ENCODE measurements around the gene SLC47A1. TPM values are rescaled to one million over a fixed set of nuclear protein-coding genes. Genes with fewer than 3 reads are reported as not detected.

Gene SLC47A1
- total and polyA plus RNA-seq, 2 of the 13 experiments (the other 11 are each of a cell fraction or from before 2014, with no cell fraction given) = 42.1 to 67.5 TPM

- TF ChIP-seq HIC2 (CRISPR knock-in tag; IDR thresholded peaks at IDR 0.05; ENCODE audit: low read depth) = 0 out of 2 replicates have a peak, but pooled peaks have one; percentile 12
- TF ChIP-seq GPN1 (CRISPR knock-in tag; IDR thresholded peaks at IDR 0.05; ENCODE audit: borderline replicate concordance) = no peak
- no peak for TF ChIP-seq JUND (CRISPR knock-in tag; IDR thresholded peaks at IDR 0.05)
- TF ChIP-seq, protein P1, sequence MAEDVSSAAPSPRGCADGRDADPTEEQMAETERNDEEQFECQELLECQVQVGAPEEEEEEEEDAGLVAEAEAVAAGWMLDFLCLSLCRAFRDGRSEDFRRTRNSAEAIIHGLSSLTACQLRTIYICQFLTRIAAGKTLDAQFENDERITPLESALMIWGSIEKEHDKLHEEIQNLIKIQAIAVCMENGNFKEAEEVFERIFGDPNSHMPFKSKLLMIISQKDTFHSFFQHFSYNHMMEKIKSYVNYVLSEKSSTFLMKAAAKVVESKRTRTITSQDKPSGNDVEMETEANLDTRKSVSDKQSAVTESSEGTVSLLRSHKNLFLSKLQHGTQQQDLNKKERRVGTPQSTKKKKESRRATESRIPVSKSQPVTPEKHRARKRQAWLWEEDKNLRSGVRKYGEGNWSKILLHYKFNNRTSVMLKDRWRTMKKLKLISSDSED (CRISPR knock-in tag; IDR thresholded peaks at IDR 0.05) = no peak
- TF ChIP-seq ZNF713 (CRISPR knock-in tag; IDR thresholded peaks at IDR 0.05) = 0 out of 2 replicates have a peak, but pooled peaks have one; percentile 71
- TF ChIP-seq NR2F1 (CRISPR knock-in tag; IDR thresholded peaks at IDR 0.05) = no peak
- no peak for TF ChIP-seq ZNF841 (CRISPR knock-in tag; IDR thresholded peaks at IDR 0.05; ENCODE audit: borderline replicate concordance)
- TF ChIP-seq ZBTB20 (CRISPR knock-in tag; IDR thresholded peaks at IDR 0.05; ENCODE audit: borderline replicate concordance, low read depth) = 0 out of 2 replicates have a peak, but pooled peaks have one; percentile 7
- TF ChIP-seq NONO (IDR thresholded peaks at IDR 0.05) = no peak
- peak; percentile 59; the same call in 1 of the 2 replicates for TF ChIP-seq NONO (CRISPR knock-in tag; conservative IDR thresholded peaks at IDR 0.05)
- TF ChIP-seq HNF4G (IDR thresholded peaks at IDR 0.05; ENCODE audit: borderline replicate concordance, low read depth, low read length) = 0 out of 2 replicates have a peak, but pooled peaks have one; percentile 60
- no peak for TF ChIP-seq HNF4G (CRISPR knock-in tag; IDR thresholded peaks at IDR 0.05; ENCODE audit: borderline replicate concordance, low read depth)
- 0 out of 2 replicates have a peak, but pooled peaks have one; percentile 16 for TF ChIP-seq NFKB2 (CRISPR knock-in tag; IDR thresholded peaks at IDR 0.05; ENCODE audit: borderline replicate concordance)
- 0 out of 2 replicates have a peak, but pooled peaks have one; percentile 81 for TF ChIP-seq HNRNPL (IDR thresholded peaks at IDR 0.05; ENCODE audit: low read depth, low read length)
- 0 out of 2 replicates have a peak, but pooled peaks have one; percentile 5 for TF ChIP-seq NR2F6 (IDR thresholded peaks at IDR 0.05)
- no peak for TF ChIP-seq NR2F6 (CRISPR knock-in tag; IDR thresholded peaks at IDR 0.05)
- TF ChIP-seq ATF1 (CRISPR knock-in tag; IDR thresholded peaks at IDR 0.05) = no peak
- 0 out of 2 replicates have a peak, but pooled peaks have one; percentile 9 for TF ChIP-seq ZSCAN29 (CRISPR knock-in tag; conservative IDR thresholded peaks at IDR 0.05)
- TF ChIP-seq ZNF33B (CRISPR knock-in tag; IDR thresholded peaks at IDR 0.05) = 0 out of 2 replicates have a peak, but pooled peaks have one; percentile 28
- peak; percentile 79 for TF ChIP-seq ZNF629 (CRISPR knock-in tag; conservative IDR thresholded peaks at IDR 0.05)
- TF ChIP-seq ZKSCAN8 (CRISPR knock-in tag; IDR thresholded peaks at IDR 0.05; ENCODE audit: borderline replicate concordance) = 0 out of 2 replicates have a peak, but pooled peaks have one; percentile 32
- TF ChIP-seq ZNF430 (CRISPR knock-in tag; IDR thresholded peaks at IDR 0.05) = 0 out of 2 replicates have a peak, but pooled peaks have one; percentile 17
- TF ChIP-seq, protein P2, sequence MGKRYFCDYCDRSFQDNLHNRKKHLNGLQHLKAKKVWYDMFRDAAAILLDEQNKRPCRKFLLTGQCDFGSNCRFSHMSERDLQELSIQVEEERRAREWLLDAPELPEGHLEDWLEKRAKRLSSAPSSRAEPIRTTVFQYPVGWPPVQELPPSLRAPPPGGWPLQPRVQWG (CRISPR knock-in tag; IDR thresholded peaks at IDR 0.05; ENCODE audit: borderline replicate concordance, low read depth) = no peak
- TF ChIP-seq ZNF564 (CRISPR knock-in tag; IDR thresholded peaks at IDR 0.05) = 0 out of 2 replicates have a peak, but pooled peaks have one; percentile 7
- no peak for TF ChIP-seq ZNF362 (CRISPR knock-in tag; IDR thresholded peaks at IDR 0.05; ENCODE audit: borderline replicate concordance)
- TF ChIP-seq ZNF605 (CRISPR knock-in tag; IDR thresholded peaks at IDR 0.05) = no peak
- peak; percentile 39 for TF ChIP-seq POLR2AphosphoS5 (IDR thresholded peaks at IDR 0.05; ENCODE audit: low read depth, low read length)
Observed at GRCh38 chr17:19533036-19533717, 477 bp upstream of the SLC47A1 start (continued).
